Naive thymus-derived CD8-positive, alpha-beta T cell (primary cell): ENCODE data around the gene LTBP3. TPM values are rescaled to one million over a fixed set of nuclear protein-coding genes. Genes with fewer than 3 reads are reported as not detected.

Source experiments
- ATAC-seq, 2 donors: fragments of 150-1000 bp; cut with Tn5 transposase in 1 of 2; sonication (Bioruptor Pico), chemical (Tn5 transposase) in 1 of 2; 1 replicate in 1 of 2; 2 replicates in 1 of 2; pipeline ENCODE4 v1.10.0; 2021; ENCODE audit warnings: mild to moderate bottlenecking in 2 of 2, moderate library complexity in 2 of 2
- POLR2A ChIA-PET: fragments of 350-600 bp; sonication (Branson Sonifier 250); formaldehyde crosslinking; loops from one replicate; lab custom pipeline; 2021; ENCODE audit warnings: antibody characterized with exemption; lab: Charles Lee
- DNase-seq, 10 donors: peaks; one replicate each; pipeline versions ENCODE4 v3.0.0 to v3.0.0-alpha.2; 2020 to 2022
- H3K27ac Mint-ChIP-seq, 10 donors: one replicate each; pipeline ENCODE4 v1.8.0; 2020 to 2022; ENCODE audit warnings: mild to moderate bottlenecking in 10 of 10, mixed read lengths in 10 of 10, moderate library complexity in 4 of 10, inconsistent platforms in 1 of 10
- H3K27me3 Mint-ChIP-seq, 5 donors: one replicate each; pipeline ENCODE4 v1.8.0; 2021 to 2022; ENCODE audit warnings: mixed read lengths in 5 of 5
- H3K36me3 Mint-ChIP-seq, 3 donors: one replicate each; pipeline ENCODE4 v1.8.0; 2020 to 2022; ENCODE audit warnings: mixed read lengths in 3 of 3, mild to moderate bottlenecking in 2 of 3, inconsistent platforms in 1 of 3
- H3K4me1 Mint-ChIP-seq, 4 donors: one replicate each; pipeline ENCODE4 v1.8.0; 2021 to 2022; ENCODE audit warnings: mixed read lengths in 4 of 4
- H3K4me3 Mint-ChIP-seq, 10 donors: one replicate each; pipeline ENCODE4 v1.8.0; 2020 to 2022; ENCODE audit warnings: mild to moderate bottlenecking in 10 of 10, mixed read lengths in 10 of 10, moderate library complexity in 6 of 10, inconsistent platforms in 1 of 10
- H3K9me3 Mint-ChIP-seq, 9 donors: one replicate each; pipeline ENCODE4 v1.8.0; 2020 to 2022; ENCODE audit warnings: mixed read lengths in 9 of 9, mild to moderate bottlenecking in 3 of 9, inconsistent platforms in 1 of 9, moderate library complexity in 1 of 9
- polyA plus RNA-seq, 3 donors: library from polyadenylated mRNA; unstranded; fragments of 300-500 nt; fragmentation: Illumina TruSeq; gene quantifications; one replicate each; pipeline ENCODE4 v1.2.3, GENCODE V29; 2021
- total RNA-seq, 8 experiments: library from RNA in 2 of 8; stranded (reverse) in 2 of 8; gene quantifications; one replicate each; pipeline ENCODE4 v1.2.3 and lab custom pipeline; 2021 to 2026

Gene LTBP3
- total and polyA plus RNA-seq, 5 experiments from 2014 or later: 7.3 to 261 (median 35.0) TPM

GRCh38 chr11:65548395-65548794, 9.8 kb downstream of the LTBP3 start:
- Mint-ChIP-seq H3K27ac (peak overlapping the region; percentile 71 to 95 (median 88)), H3K4me3 (peak overlapping the region; percentile 30 to 82 (median 58)), H3K27me3 (no peaks in the 10 kb centered on the region), H3K36me3 (peaks cover 0 to 60% (median 13%) of the 10 kb centered on the region in 3 donors), H3K9me3 (no peaks in the 10 kb centered on the region), H3K4me1 (peaks cover 42 to 80% (median 71%) of the 10 kb centered on the region in 4 donors)
- POLR2A ChIA-PET: interaction anchor here (0.6 to 10.5 kb wide), 9 partner anchors 9 to 25 kb away, joined by 3 to 260 read pairs (median 4); partner anchors contain the start of genes EHBP1L1, FAM89B, LTBP3 and ZNRD2
- no peak for ATAC-seq
- no peak for DNase-seq

DNA sequence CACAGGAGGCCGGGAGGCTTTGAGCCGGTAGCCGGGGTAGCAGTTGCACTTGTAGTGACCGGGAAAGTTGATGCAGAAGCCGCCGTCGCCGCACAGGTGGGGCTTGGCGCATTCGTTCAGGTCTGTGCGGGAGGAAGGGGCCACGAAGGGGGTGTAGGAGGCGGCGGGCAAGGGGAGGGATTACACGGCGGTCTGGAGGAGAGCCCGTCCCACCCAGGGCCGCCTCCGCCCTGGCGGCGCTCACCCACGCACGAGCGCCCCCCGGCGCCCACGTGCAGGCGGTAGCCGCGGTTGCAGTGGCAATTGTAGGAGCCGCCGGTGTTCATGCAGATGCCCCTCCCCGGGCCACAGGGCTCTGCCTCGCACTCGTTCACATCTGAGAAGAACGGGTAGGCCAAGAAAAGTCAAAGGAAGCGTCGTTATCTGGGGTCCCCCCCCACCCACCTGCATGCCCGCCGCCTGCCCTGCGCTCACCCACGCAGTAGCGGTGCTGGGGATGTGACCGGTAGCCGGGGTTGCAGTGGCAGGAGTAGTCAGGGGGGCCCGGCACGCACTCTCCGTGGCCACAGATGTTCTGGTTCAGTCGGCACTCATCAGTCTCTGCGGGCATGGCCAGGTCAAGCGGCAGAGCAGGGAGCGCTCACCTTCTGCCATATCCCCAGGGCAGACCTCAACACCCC, 10.6 kb downstream of the LTBP3 start:
- Mint-ChIP-seq H3K27ac (peak overlapping the region; percentile 80 to 99 (median 92)), H3K36me3 (peaks cover 0 to 59% (median 13%) of the 10 kb centered on the region in 3 donors)
- peak in 1 of 2 donors; percentile 6 for ATAC-seq

GRCh38 chr11:65546217-65546958, 11.8 kb downstream of the LTBP3 start:
- POLR2A ChIA-PET: interaction anchor here (0.6 to 12.3 kb wide), 21 partner anchors 8 to 1864 kb away, joined by 3 to 260 read pairs (median 5); partner anchors contain the start of genes EHBP1L1, FAM89B, LTBP3 and MALAT1
- peak; percentile 82 for ATAC-seq
- Mint-ChIP-seq H3K9me3 (no peaks in the 10 kb centered on the region), H3K4me3 (peak overlapping the region; percentile 77 to 89 (median 83)), H3K36me3 (peaks cover 0 to 55% (median 7%) of the 10 kb centered on the region in 3 donors), H3K4me1 (peaks cover 32 to 75% (median 64%) of the 10 kb centered on the region in 4 donors), H3K27me3 (no peaks in the 10 kb centered on the region), H3K27ac (peak overlapping the region; percentile 53 to 99 (median 96))
- peak; percentile 95 to 100 (median 98) for DNase-seq

More for the DNA sequence above, 10.6 kb downstream of the LTBP3 start:
- peak in 7 of 10 donors; percentile 41 to 75 (median 52) for DNase-seq
- H3K9me3 Mint-ChIP-seq: no peaks in the 10 kb centered on the region
- POLR2A ChIA-PET: interaction anchor here (0.9 to 12.3 kb wide), 8 partner anchors 7 to 26 kb away, joined by 3 to 260 read pairs (median 5); partner anchors contain the start of genes EHBP1L1, FAM89B, LTBP3 and ZNRD2
- peak overlapping the region; percentile 30 to 89 (median 81) for H3K4me3 Mint-ChIP-seq
- peaks cover 41 to 76% (median 68%) of the 10 kb centered on the region in 4 donors for H3K4me1 Mint-ChIP-seq
- H3K27me3 Mint-ChIP-seq: no peaks in the 10 kb centered on the region

- Mint-ChIP-seq H3K4me1 (peaks cover 32 to 76% (median 64%) of the 10 kb centered on the region in 4 donors), H3K27ac (peak overlapping the region; percentile 53 to 99 (median 96)), H3K4me3 (peak overlapping the region; percentile 43 to 89 (median 78)), H3K9me3 (no peaks in the 10 kb centered on the region), H3K36me3 (peaks cover 0 to 49% (median 4%) of the 10 kb centered on the region in 3 donors), H3K27me3 (no peaks in the 10 kb centered on the region)
- DNase-seq (no peak), ATAC-seq (no peak)
- POLR2A ChIA-PET: interaction anchor here (0.9 to 12.3 kb wide), 12 partner anchors 8 to 123 kb away, joined by 3 to 260 read pairs (median 7); partner anchors contain the start of genes EHBP1L1, FAM89B, MALAT1 and MAP3K11
Measured at GRCh38 chr11:65545853-65546216, 12.3 kb downstream of the LTBP3 start.

DNA sequence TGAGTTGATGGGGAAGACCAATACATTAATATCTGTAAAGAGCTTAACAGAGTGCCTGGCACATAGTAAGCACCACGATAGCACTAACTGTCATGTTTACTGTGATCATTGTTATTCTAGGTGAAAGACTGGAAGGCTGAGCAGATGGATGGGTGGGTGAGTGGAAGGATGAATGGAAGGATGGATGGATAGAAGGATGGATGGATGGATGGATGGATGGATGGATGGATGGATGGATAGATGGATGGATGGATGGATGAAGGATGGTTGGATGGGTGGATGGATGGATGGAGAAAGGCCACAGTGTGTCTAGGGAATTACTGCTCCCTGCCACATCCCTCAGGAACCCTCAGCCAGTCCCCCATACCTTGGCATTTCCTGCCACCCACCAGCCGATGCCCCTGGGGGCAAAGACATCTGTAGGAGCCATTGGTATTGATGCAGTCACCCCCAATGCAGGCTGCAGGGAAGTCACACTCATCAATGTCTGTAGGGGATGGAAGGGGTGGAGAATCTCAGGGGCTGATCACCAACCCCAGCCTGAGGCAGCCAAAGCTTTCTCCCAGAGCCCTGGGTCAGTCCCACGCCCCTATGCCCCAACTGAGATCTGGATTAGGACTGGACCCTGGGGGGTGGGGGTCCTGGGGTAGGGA, 15.3 kb downstream of the LTBP3 start:
- POLR2A ChIA-PET: interaction anchor here (0.7 to 12.3 kb wide), 8 partner anchors 11 to 1564 kb away, joined by 3 to 260 read pairs (median 52); partner anchors contain the start of genes EHBP1L1, FAM89B, KCNK7 and LTBP3
- no peaks in the 10 kb centered on the region for H3K27me3 Mint-ChIP-seq
- ATAC-seq: no peak
- peaks cover 0 to 24% (median 0%) of the 10 kb centered on the region in 3 donors for H3K36me3 Mint-ChIP-seq
- peak overlapping the region in 1 of 10 donors; percentile 2 for H3K4me3 Mint-ChIP-seq
- no peak for DNase-seq
- H3K27ac Mint-ChIP-seq: peak overlapping the region in 9 of 10 donors; percentile 7 to 81 (median 34)
- H3K4me1 Mint-ChIP-seq: peaks cover 22 to 61% (median 48%) of the 10 kb centered on the region in 4 donors
- H3K9me3 Mint-ChIP-seq: no peaks in the 10 kb centered on the region

DNA sequence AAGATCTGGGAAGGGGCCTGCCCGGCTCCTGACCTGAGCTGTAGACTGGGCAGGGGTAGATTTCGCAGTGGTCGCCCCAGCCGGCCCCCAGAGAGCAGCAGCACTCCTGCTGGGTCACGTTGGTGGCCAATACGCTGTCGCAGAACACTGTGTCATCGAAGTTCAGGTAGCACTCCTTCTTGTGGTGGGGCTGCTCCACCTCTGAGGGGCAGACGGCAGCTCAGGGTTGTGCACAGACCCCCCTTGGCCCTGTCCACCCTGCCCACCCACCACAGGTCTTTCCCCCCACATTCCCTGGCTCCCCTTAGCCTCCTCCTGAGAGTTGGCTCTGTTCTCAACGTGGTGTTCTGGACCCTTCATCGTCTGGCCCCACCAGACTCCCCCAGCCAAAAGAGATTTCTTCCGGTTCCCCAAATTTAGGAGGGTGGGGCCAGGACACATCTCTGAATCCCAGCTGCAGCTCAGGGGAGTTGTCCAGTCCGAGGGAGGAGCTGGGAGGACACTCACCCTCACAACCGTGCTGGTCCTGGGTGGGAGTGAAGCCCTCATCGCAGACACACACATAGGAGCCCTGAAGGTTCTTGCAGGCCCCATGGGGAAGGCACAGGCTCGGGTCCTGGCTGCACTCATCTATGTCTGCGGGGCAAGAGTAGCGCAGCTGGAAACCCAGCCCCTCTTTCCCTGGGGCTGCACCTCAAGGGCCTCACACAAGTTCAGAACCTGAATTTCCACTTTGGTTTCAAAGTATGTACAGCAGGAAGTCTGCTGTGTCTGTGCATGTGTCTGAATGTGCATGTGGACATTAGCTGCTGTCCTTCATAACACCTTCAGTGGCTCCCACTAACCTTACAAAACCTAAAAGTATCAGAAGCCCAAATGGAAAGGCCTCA, 16.8 kb downstream of the LTBP3 start:
- DNase-seq: no peak
- Mint-ChIP-seq H3K27ac (peak overlapping the region; percentile 34 to 96 (median 87)), H3K9me3 (no peaks in the 10 kb centered on the region), H3K36me3 (peaks cover 0 to 21% (median 0%) of the 10 kb centered on the region in 3 donors), H3K4me3 (peak overlapping the region; percentile 77 to 90 (median 85)), H3K4me1 (peaks cover 20 to 46% (median 39%) of the 10 kb centered on the region in 4 donors), H3K27me3 (no peaks in the 10 kb centered on the region)
- peak in 1 of 2 donors; percentile 1 for ATAC-seq
- POLR2A ChIA-PET: interaction anchor here (0.5 to 12.3 kb wide), 18 partner anchors 11 to 501 kb away, joined by 3 to 260 read pairs (median 18); partner anchors contain the start of genes BANF1, EHBP1L1, FAM89B and KCNK7

- H3K9me3 Mint-ChIP-seq: no peaks in the 10 kb centered on the region
- peak; percentile 77 to 84 for ATAC-seq
Measured at GRCh38 chr11:65540290-65541092, 17.7 kb downstream of the LTBP3 start.

DNA sequence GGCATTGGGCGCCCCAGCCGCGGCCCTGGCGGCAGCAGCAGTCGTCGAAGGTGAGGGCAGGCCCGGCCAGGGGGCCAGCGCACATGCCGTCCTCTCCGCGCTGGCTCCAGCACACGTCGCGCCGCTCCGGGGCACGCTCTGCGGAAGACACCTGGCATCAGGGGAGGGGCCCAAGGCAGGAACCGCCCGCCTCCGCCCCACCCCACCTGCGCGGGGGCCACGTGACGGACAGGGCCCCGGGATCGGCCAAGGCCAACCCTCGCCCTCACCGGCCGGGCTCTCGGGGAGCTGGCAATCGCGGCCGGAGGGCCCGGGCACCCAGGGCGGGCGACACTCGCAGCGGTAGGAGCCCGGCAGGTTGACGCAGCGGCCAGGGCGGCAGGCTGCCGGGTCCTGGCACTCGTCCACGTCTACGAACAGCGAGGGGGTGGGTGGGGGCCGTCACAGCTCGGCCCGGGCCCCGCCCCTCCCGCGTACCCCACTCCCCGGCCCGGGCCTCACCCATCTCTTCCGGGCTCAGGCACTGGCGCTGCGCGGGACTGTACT, 18.3 kb downstream of the LTBP3 start:
- Mint-ChIP-seq H3K36me3 (peaks cover 0 to 19% (median 0%) of the 10 kb centered on the region in 3 donors), H3K27ac (peak overlapping the region in 8 of 10 donors; percentile 65 to 96 (median 88)), H3K9me3 (no peaks in the 10 kb centered on the region), H3K27me3 (no peaks in the 10 kb centered on the region), H3K4me1 (peaks cover 13 to 34% (median 25%) of the 10 kb centered on the region in 4 donors), H3K4me3 (peak overlapping the region; percentile 77 to 90 (median 85))
- ATAC-seq: peak; percentile 74 to 77
- POLR2A ChIA-PET: interaction anchor here (0.5 to 12.3 kb wide), 23 partner anchors 9 to 499 kb away, joined by 3 to 260 read pairs (median 5); partner anchors contain the start of genes BANF1, EHBP1L1, FAM89B and KCNK7
- DNase-seq: peak in 1 of 10 donors; percentile 82

More at GRCh38 chr11:65540290-65541092, 17.7 kb downstream of the LTBP3 start:
- peaks cover 15 to 41% (median 31%) of the 10 kb centered on the region in 4 donors for H3K4me1 Mint-ChIP-seq
- POLR2A ChIA-PET: interaction anchor here (0.5 to 12.3 kb wide), 27 partner anchors 8 to 500 kb away, joined by 3 to 260 read pairs (median 5); partner anchors contain the start of genes BANF1, EHBP1L1, FAM89B and KCNK7
- peak overlapping the region; percentile 80 to 96 (median 86) for H3K27ac Mint-ChIP-seq
- peak; percentile 79 to 99 (median 86) for DNase-seq
- H3K36me3 Mint-ChIP-seq: peaks cover 0 to 24% (median 0%) of the 10 kb centered on the region in 3 donors
- no peaks in the 10 kb centered on the region for H3K27me3 Mint-ChIP-seq
- peak overlapping the region; percentile 77 to 90 (median 85) for H3K4me3 Mint-ChIP-seq

GRCh38 chr11:65538915-65539743, 19.0 kb downstream of the LTBP3 start:
- peak overlapping the region in 3 of 10 donors; percentile 10 to 79 (median 28) for H3K4me3 Mint-ChIP-seq
- H3K27ac Mint-ChIP-seq: peak overlapping the region in 2 of 10 donors; percentile 18 to 59
- no peak for DNase-seq
- no peaks in the 10 kb centered on the region for H3K9me3 Mint-ChIP-seq
- peaks cover 15 to 31% (median 22%) of the 10 kb centered on the region in 4 donors for H3K4me1 Mint-ChIP-seq
- no peaks in the 10 kb centered on the region for H3K27me3 Mint-ChIP-seq
- no peak for ATAC-seq
- H3K36me3 Mint-ChIP-seq: peaks cover 0 to 23% (median 0%) of the 10 kb centered on the region in 3 donors
- POLR2A ChIA-PET: interaction anchor here (0.5 to 12.3 kb wide), 20 partner anchors 8 to 428 kb away, joined by 3 to 260 read pairs (median 7); partner anchors contain the start of genes EHBP1L1, FAM89B, KCNK7 and LTBP3
